Measurements from ENCODE around the gene BTBD2. TPM values are rescaled to one million over a fixed set of nuclear protein-coding genes. Genes with fewer than 3 reads are reported as not detected.

Gene BTBD2
- total and polyA plus RNA-seq, 8 donors, result 63.1 to 112 (median 95.2) TPM

DNA sequence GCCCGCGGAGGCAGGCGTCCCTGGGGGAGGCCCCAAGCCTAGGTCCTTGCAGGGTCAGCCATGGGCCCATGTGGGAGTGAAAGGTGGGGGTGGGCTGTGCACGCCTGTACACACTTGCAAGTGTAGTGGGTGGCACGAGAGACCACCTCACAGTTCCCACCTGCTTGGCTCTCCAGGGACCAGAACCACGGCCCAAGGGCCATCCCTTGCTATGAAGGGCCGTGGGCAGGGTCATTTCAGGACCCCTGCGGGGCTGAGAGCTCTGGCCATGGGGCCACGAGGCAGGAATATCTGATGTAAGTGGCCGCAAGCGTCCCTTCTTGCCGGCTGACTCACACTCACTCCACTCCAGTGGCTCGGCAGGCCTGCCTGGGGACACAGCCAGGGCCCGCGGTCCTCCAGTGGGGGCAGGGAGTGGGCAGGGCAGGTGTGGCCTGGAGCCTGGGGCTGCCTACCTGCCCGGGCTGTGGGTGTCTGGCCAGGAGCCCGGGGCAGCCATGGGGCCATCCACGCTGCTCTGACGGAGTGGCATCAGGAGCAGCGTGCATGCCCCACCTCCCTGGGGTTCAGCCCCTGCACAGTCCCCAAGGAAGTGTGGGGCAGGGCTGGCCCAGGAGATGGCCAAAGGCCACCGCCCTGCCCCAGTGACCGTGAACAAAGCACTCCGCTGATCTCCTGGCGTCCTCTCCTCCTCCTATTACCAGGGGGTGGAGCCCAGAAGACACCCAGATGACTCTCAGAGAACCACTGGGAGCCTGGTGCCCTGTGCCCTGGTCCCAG, 44.1 kb upstream of the BTBD2 start:
- H3K9me3 ChIP-seq, result no peaks in the 10 kb centered on the region
- ATAC-seq (peak; percentile 68), DNase-seq (peak in 3 of 4 donors; percentile 46 to 95 (median 89))
- peak overlapping the region; percentile 99 to 100 for H3K27ac ChIP-seq
- no peaks in the 10 kb centered on the region for H3K27me3 ChIP-seq
- TF ChIP-seq CTCF (IDR thresholded peaks at IDR 0.05), result no peak
- intact Hi-C loops (cut with DNase I), result no loop called here
- peak overlapping the region in 1 of 2 donors; percentile 74 for H3K4me3 ChIP-seq
- H3K36me3 ChIP-seq, result no peaks in the 10 kb centered on the region
- H3K4me1 ChIP-seq, result peaks cover 42 to 81% of the 10 kb centered on the region in 2 donors

- H3K9me3 ChIP-seq, result no peaks in the 10 kb centered on the region
- peaks cover 41 to 84% of the 10 kb centered on the region in 2 donors for H3K4me1 ChIP-seq
- peak overlapping the region in 1 of 2 donors; percentile 74 for H3K4me3 ChIP-seq
- no peak for ATAC-seq
- H3K36me3 ChIP-seq, result no peaks in the 10 kb centered on the region
- no peak for TF ChIP-seq CTCF (IDR thresholded peaks at IDR 0.05)
- no peaks in the 10 kb centered on the region for H3K27me3 ChIP-seq
- no peak for DNase-seq
- peak overlapping the region; percentile 99 to 100 for H3K27ac ChIP-seq
- intact Hi-C loops (cut with DNase I), result no loop called here
Observed at GRCh38 chr19:2058570-2059421, 43.3 kb upstream of the BTBD2 start.

DNA sequence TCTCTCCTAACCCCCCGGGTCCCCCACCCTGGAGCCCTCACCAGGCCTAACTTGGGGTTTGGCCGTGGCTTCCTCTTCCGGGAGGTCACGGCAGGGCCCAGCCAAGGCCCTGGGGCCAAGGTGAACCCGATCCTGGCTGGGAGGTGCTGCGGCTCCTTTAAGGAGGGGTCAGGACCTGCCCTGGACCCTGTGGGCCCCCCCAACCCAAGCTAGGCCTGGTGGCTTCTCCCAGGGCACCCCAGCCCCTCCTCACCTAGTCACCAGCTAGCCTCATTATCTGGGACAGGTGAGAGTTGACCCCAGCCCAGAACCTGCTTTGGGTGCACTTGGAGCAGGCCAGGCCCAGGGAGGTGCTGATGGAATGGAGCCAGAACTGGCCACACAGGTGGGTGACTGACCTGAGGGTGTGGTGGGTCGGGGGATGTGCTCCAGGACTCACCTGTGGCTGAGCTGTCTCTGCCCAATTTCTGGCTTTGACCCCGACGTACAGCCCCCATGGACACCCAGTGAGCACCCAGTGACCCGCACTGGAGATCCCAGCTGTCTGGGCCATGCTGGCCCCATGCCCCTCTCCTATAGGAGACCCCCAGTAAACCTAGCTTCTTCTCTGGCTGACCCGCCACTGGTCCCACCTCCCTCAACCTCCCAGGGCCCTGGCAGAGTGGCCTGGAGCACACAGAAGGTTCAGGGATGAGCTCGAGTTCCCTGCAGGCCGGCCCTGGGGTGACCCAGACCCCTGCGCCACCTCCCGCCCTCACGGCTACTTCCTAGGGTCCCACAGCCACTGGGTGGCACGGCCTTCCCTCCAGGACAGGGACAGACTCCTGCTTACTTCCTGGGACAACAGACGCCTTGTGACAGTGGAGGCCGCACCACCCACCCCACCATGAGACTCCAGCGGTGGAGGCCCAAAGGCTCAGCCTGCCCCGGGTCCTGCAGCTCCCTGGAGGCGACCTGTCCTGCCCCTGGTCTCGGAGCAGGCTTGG, 42.3 kb upstream of the BTBD2 start:
- intact Hi-C loops (cut with DNase I), result no loop called here

GRCh38 chr19:2056837-2057192, 41.3 kb upstream of the BTBD2 start:
- intact Hi-C loops (cut with DNase I), result no loop called here
- no peaks in the 10 kb centered on the region for H3K27me3 ChIP-seq
- no peaks in the 10 kb centered on the region for H3K9me3 ChIP-seq
- H3K4me3 ChIP-seq, result no peak overlapping the region
- H3K36me3 ChIP-seq, result no peaks in the 10 kb centered on the region
- peaks cover 39 to 77% of the 10 kb centered on the region in 2 donors for H3K4me1 ChIP-seq
- no peak for ATAC-seq
- TF ChIP-seq CTCF (IDR thresholded peaks at IDR 0.05), result no peak
- DNase-seq, result no peak
- peak overlapping the region; percentile 48 to 99 for H3K27ac ChIP-seq

More for the DNA sequence above, 42.3 kb upstream of the BTBD2 start:
- no peak for TF ChIP-seq CTCF (IDR thresholded peaks at IDR 0.05)
- Histone ChIP-seq H3K4me1 (peaks cover 44 to 79% of the 10 kb centered on the region in 2 donors), H3K4me3 (no peak overlapping the region), H3K36me3 (no peaks in the 10 kb centered on the region), H3K9me3 (no peaks in the 10 kb centered on the region), H3K27ac (peak overlapping the region; percentile 48 to 99), H3K27me3 (no peaks in the 10 kb centered on the region)
- ATAC-seq, result no peak
- no peak for DNase-seq

Measured in left lung (tissue), 10 donors.